ENCODE results near the gene ULK2.
A peak's percentile ranks its signal among the peaks of the same experiment; 100 is the strongest.
"Not testable (repeated sequence)": the region's sequence is repeated elsewhere in the genome, so short reads cannot be mapped to it uniquely, and the experiment has no call there.

ULK2 gene

GRCh38 chr17:19867329-19868078 lies at the start of gene ULK2:
Gene ULK2 (minus strand): TSS chr17:19867936. CDS start chr17:19867417, 519 bp downstream.
- peak; percentile 58 for DNase-seq

DNA sequence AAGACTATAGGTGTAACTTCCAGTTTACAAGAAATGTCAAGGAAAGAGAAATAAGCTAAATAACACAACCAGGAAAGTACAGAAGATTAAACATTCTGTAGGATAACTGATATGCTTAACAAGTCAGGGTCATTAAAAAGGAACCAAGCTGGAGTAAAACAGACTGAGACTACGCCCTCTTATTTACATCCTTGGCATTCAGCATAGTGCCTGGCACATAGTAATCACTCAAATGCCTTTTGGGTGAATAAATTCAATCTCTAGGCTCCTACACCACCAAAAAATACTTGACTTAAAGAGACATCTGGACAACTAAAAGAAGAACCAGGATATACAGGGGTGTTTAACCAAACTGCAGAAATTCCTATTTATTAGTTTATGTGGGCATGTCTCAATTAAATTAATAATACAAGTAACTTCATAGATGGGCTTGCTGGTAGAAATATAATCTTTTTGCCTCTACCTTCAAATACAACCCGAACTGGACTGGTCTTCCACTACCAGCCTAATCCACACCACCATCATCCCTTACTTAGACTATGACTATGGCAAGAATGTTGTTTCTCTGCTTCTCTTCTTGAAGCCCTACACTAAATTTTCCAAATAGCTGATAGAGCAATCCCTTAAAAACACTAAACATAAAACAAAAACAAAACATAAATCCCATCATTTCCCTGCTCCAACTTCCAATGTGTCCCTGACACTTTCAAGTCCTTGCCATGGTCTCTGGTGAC lies 47.7 kb upstream of the ULK2 start:
- no peak for DNase-seq

GRCh38 chr17:19911033-19911432 lies 43.3 kb upstream of the ULK2 start:
- DNase-seq = no peak

GRCh38 chr17:19909139-19909538 lies 41.4 kb upstream of the ULK2 start:
- no peak for DNase-seq

DNA sequence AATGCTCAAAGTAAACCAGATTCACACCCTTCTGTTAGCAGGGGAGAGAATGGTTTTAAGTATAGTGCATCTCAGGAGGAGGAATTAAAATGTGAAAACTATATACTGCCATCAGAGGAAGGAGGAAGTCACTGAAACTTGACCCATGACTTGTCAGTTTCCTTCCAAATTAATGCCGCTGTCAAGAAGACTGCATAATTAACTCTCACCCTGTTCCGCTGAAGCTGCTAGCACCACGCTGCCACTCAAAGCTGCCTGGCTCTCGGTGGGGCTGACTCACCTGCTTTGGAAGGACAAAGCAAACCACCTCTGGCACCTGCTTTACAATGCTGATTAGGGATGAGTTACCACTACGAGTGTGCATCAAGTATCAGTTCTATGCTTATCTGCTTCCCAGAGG lies 37.8 kb upstream of the ULK2 start:
- no peak for DNase-seq

DNA sequence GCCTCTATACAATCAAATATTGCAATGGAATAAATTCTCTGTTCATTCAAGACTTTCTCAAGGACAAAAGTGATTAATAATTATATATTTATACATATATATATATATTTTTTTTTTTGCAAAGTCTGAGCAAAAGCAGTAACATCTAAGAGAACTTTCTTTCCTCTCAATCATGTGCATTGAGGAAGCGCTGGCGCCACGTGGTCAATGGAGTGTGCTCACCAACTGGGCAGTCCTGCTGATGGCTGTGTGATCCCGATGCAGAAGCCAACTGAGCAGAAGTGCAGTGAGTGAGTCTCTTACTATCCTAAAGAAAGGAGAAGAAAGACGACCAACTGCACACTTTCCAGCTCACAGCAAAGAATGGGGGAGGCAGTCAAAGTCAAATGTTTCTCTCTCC lies 37.2 kb upstream of the ULK2 start:
- DNase-seq = peak; percentile 20

- no peak for DNase-seq
Observed at GRCh38 chr17:19904412-19904811, 36.7 kb upstream of the ULK2 start.

DNA sequence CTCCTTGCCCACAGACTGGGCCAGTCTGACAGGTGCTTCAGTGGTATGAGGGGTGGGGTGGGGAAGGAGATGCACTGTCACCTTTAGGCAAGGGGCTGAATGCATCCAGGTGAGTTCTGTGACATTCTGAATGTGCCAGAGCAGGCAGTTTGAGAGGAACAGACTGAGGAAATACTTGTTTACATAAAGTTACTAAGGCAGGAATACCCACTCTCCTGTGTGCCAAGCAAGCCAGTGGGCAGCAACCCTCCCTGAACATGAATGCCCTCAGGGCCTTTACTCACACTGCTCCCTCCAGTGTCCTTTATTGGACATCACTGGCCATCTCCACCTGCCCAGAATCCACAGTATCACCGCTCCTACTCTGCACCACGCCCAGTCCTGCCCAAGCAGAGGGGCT lies 33.1 kb upstream of the ULK2 start:
- DNase-seq = no peak

- DNase-seq = no peak
Observed at GRCh38 chr17:19897903-19898302, 30.2 kb upstream of the ULK2 start.

GRCh38 chr17:19897090-19897837 lies 29.5 kb upstream of the ULK2 start:
- DNase-seq = no peak

DNA sequence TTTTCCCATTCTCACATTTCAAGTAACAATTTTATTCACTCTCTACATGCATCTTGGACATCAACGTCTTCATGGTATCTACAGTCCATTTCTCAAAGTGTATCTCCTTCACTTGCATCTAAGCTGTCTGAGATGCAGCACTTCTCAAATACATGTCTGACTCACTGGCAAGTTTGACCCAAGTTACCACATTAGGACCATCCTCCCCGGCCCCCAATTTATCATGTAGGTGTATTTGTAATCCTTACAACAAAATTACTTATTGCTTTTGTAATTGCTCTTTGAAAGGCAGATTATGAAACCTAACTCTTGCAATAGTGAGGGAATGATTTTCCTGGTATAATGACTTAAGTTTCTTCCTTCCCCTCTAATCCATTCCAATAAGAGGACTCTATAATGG lies 28.9 kb upstream of the ULK2 start:
- DNase-seq = no peak

DNA sequence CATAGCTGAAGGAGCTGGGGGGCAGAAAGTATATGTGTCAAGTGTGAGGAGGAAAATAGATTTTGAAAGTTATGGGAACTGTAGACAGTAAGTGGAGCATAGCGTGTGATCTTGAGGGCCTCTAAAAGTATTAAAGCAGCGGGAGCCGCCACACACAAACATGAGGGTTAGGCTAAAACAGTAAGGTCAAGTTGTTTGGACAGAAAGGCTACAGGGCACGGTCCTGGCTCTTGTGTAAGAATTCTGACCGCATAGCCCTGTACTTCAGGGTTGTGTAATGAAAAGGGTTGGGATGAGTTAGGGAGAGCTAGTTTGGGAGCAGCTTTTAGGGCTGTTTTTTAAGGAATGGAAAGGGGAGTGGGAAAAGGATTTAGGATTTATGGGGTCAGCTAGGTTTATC lies 22.8 kb upstream of the ULK2 start:
- DNase-seq = not testable (repeated sequence)

GRCh38 chr17:19890001-19890400 lies 22.3 kb upstream of the ULK2 start:
- DNase-seq = not testable (repeated sequence)

DNA sequence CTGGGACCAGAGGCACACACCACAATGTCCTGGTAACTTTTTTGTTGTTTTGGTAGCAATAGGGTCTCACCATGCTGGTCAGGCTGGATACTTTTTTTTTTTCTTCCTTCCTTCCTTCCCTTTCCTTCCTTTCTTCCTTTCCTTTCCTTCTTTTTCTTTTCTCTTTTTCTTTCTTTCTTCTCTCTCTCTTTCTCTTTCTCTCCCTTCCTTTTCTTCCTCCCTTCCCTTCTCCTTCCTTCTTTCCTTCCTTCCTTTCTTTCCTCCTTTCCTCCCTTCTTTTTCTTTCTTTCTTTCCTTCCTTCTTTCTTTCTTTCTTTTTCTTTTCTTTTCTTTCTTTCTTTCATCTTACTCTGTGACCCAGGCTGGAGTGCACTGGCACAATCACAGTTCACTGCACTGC lies 18.4 kb upstream of the ULK2 start:
- no peak for DNase-seq

DNA sequence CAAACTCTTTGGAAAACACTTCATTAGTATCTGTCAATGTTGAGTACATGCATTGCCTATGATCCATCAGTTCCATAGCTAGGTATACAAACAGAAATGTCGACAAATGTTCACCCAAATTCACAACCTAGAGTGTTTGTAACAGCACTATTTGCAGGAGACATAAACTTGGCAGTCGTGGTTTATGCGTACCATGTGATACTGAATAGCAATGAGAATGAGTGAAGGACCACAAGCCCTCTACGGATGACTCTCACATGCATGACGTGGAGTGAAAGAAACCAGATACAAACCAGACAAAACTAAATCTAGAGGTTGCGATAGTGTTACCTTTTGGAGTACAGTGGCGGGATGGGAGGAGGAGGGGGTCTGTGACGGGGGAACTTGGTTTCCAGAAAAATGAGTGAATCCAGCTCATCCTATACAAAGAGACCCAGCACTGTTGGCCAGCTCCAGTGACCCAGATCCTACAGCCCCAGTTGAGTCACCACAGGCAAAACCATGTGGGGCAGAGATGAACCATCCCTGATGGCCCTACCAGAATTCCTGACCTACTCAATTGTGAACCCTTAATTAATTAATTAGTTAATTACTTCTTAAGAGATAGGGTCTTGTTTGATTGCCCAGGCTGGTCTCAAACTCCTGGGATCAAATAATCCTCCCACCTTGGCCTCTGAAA lies 15.9 kb upstream of the ULK2 start:
- DNase-seq = no peak

DNA sequence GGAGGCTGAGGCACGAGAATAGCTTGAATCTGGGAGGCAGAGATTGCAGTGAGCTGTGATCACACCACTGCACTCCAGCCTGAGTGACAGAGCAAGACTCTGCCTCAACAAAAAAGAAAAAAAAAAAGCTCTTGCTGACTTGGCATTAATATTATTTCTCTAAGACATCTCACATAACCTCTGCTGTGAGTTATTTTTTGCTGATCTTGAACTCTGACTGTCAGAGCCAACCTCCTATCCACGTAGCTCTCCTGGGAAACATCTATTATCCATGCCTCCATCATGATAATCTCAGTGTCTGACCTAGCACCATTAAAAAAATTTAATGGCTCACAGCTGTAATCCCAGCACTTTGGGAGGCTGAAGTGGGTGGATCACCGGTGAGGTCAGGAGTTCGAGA lies 12.7 kb upstream of the ULK2 start:
- DNase-seq = no peak

DNA sequence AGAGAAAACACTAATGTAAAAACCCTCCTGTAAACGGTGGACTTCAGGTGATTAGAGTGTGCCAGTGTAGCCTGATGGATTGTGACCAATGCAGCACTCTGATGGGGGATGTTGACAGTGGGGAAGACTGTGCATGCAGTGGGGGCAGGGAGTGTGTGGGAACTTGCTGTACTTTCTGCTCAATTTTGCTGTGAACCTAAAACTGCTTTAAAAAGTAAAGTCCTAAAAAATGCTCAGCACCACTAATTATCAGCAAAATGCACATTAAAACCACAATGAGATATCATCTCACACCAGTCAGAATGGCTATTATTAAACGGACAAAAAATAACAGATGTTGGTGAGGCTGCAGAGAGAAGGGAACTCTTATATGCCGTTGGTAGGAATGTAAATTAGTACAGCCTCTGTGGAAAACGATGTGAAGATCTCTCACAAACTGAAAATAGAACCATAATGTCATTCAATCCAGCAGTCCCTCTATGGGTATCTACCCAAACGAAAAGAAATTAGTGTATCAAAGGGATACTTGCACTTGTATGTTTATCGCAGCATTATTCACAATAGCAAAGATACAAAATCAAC lies 9.7 kb upstream of the ULK2 start:
- no peak for DNase-seq

DNA sequence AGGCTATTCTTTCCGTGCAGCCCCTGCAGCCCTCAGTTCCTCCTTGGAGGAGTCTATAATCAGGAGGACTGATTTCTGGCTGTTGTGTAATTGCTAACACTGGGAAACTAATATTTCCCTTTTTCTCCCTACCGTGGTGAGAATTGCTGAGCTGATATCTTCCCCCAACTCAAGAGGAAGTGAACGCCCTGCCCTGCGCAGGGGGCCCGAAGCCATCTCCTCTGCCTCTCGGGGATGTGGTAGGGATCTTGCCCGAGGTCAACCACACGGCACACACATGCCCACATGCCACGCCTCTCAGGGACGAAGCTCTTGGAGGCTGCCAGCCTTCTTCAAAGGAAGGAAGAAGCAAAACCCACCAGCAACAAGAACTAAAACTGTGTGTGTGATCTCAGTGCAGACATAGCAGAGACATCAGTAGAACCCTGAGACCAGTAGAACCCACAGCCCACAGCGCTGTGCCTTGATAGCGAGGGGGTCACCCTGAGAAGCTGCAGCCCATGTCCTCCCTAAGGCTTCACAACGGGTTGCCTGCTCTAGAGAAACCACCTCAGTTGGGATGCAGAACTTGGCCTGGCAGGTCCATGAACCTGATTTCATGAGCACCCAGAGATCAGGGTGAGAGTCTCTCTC lies 8.9 kb upstream of the ULK2 start:
- DNase-seq = peak; percentile 63

GRCh38 chr17:19874256-19874655 lies 6.5 kb upstream of the ULK2 start:
- no peak for DNase-seq

DNA sequence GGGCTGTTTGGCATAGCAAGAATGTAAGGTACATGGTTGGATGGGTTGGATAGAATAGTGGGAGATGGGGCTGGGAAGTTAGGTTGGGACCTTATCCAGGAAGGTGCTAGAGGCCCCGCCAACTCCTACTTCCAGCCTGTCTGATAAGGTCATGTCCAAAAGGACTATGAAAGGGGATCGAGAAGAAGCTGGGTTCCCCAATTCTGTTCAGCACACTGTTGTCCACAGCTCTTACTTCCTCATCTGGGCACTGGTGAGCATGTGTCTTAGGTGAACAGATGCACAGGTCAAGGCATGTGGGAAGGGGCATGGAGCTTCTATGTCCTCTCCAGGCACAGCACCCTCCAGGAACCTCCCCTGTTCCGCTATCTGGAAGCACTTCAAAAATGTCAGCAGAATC lies 5.6 kb upstream of the ULK2 start:
- no peak for DNase-seq

- no peak for DNase-seq
Observed at GRCh38 chr17:19868079-19868395, 301 bp upstream of the ULK2 start.

DNA sequence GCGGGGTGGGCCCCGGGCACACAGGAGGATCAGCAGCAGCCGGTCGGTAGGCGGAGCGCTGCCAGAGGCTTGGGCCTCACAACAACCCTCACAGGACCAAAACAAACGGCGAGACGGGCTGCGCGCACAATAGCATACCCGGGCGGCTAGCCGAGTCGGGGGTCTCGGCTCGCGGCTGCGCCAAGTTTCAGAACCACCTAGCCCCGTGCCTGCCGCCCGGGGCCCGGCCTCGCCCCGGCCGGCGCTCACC lies 732 bp downstream of the ULK2 start:
- peak; percentile 49 for DNase-seq

DNA sequence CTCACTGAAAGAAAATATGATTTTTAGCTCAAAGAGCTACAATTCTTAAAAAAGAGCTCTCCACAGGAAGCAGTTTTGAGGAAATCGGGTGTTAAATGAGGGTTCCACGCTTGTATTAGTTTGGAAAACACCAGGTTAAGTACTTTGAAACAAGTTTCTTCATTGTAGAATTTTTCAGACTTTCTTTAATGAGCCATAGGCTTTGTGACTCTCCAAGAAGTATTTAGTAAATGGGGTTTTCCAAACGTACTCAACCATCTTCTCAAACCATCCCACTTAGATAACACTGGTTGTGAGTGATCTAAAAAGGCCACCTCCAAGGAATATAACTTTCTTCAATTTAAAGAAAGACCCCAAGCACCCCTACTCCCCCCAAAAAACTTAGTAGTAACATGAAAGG lies 2.7 kb downstream of the ULK2 start:
- DNase-seq = no peak
